Bone marrow (tissue), 2 donors: ENCODE measurements around the gene MBD3.
"Not testable (repeated sequence)": the region's sequence is repeated elsewhere in the genome, so short reads cannot be mapped to it uniquely, and the experiment has no call there.

Experiments
- DNase-seq, 2 donors: peaks; one replicate each; lab custom pipeline; 2025; lab: John Stamatoyannopoulos, UW

Gene MBD3

DNA sequence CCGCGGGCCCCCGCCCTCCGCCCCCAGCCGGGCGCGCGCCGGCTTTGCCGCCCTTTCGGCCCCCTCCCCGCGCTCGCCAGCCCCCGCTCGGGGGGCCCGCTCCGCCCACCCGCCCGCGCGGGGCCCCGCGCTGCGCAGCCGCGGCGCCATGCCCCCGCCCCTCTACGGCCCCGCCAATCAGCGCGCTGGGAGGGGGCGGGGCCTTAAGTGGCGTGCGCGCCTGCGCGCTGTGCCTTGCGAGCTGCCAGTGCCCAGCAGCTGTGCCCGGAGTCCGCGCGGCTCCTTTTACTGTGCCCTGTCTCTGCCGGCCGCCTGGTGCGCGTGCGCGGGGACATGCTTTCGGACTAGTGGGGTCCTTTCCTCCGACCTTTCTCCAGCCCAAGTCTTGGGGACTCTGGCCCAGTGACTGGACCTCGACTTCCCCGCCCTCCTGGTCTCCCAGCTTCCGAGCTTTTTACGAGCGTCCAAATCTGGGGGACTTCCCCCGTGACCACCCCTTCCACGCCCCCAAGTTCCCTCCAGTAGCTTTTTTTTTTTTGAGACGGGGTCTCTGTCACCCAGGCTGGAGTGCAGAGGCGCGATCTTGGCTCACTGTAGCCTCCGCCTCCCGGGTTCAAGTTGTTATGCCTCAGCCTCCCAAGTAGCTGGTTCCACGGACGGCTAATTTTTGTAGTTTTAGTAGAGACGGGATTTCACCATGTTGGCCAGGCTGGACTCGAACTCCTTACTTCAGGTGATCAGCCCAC is at the start of gene MBD3:
Gene MBD3 (minus strand): TSS at position 111 of the 746 bp plus-strand sequence. CDS start 234 bp downstream, outside the sequence.
- peak; percentile 67 to 71 for DNase-seq

DNA sequence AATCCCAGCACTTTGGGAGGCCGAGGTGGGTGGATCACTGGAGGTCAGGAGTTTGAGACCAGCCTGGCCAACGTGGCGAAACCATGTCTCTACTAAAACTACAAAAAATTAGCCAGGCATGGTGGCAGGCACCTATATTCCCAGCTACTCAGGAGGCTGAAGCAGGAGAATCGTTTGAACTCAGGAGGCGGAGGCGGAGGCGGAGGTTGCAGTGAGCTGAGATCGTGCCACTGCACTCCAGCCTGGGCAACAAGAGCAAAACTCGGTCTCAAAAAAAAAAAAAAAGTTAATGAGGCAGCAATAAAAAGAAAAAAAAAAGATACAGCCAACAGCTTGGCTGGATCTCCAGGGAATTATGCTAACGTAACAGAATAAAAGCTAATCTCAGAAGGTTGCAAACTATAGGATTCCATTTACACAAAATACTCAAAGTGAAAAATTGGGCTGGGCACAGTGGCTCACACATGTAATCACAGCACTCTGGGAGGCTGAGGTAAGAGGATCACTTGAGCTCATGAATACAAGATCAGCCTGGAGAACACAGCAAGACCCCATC is 48.3 kb upstream of the MBD3 start:
- DNase-seq: not testable (repeated sequence)

GRCh38 chr19:1636325-1637236 is 43.9 kb upstream of the MBD3 start:
- no peak for DNase-seq

DNA sequence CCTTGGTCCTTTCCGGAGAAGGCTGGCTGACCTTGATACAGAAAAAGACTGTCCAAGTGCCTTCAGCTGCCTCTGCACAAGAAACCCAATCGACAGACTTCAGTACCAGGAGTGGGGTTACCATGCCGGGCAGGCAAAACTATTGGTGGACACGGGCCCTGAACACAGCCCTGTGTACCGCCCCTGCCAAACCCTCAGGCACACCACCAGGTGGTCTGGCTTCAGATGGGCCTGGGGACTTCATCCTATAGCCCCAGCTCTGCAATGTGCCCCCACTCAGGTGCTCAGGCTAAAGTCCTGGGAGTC is 42.2 kb upstream of the MBD3 start:
- no peak for DNase-seq

- DNase-seq: no peak
Observed at GRCh38 chr19:1634242-1634937, 41.7 kb upstream of the MBD3 start.

DNA sequence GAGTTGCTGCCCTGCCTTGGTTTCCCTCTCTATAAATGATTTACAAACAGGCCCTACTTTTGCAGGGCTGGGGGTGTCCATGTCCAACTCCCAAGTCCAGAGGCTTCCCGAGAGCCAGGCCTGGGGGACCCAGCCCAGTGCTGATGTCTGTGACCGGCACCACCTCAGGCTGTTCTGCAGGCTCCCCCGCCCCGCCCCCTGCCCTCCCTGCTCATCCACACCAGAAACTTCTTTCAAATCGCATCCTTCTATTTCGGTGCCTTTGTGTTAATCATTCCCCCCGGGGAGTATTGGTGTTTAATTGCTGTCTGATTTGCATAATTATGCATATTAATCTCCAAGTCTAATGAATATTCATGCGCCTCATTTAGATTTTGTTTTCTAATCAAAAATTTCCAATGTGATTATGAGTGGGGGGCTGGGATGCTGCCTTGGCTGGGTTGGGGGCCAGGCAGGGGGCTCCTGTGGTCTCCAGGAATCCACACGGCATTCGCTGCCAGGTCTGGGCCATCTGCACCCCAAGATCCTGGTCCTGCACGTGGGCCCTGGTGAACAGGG is 40.7 kb upstream of the MBD3 start:
- DNase-seq: no peak

DNA sequence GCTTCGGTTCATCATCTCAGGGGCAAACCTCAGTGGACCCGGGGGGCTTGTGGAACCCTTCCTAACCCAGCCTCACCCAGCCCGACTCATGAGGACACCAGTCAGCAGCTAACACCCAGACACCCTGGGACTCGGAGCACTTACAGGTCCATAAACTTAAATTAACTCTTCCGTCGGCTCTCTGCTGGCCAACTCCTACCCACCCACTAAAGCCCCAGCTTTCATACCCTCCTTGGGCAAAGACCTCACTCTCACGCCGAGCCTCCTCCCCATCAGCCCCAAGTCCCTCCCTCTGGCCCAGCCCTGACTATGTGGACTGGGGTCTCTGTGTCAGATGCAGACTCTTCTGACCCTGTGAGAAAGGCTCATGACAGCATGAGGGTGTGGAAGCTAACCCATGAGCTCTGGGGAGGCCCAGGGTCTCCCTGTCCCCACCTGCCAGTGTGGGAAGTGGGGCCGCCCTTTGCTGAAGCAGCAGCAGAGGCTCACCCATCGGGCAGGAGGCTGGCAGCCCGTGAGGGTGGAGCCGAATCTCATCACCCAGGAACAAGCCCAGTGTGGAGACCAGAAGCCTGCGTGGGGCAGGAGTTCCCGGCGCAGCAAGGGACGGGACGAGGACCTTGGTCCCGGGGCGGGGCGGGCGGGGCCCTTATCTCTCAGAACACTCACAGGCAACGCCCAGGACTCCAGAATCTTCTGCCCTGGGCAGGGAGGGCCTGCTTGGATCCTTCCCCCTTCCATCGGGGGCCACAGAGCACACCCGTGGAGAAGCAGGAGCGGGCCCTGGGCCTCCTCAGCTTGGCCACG is 40.0 kb upstream of the MBD3 start:
- no peak for DNase-seq

- DNase-seq: no peak
Observed at GRCh38 chr19:1631557-1632100, 39.0 kb upstream of the MBD3 start.

DNA sequence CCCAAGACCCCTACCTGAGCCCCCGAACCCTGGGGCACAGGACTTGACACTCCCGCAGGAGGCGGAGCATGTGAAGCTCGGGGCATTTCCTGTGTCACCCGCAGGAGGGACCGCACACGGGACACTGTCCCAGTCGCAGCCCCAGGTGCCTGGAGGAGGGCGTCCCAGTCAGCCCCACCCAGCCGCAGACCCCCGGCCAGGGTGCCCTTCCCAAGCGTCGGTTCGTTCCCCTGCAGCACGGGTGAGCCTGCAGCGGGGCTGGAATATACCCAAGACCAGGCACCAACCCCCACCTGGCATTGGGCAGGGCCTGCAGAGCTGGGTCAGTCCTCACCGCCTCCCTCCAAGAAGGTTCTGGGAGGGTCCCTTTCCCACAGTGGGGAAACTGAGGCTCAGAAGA is 38.1 kb upstream of the MBD3 start:
- no peak for DNase-seq

DNA sequence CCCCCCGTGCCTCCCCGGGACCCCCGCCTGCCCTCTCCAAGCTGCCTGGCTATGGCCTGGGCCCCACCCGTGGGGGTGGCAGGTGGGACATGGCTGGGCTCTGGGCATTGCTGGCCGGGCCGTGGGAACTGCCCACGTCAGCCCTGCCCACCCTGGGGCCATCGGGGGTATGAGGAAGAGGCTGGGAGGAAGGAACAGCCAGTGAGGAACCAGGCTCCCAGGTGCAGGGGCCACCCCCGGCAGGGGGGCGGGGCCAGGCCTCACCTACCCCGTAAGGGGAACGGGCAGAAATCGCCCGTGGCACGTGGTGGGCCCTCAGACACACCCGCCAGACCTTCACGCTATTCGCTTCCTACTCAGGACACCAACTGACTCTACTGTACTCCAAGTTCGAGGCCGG is 37.3 kb upstream of the MBD3 start:
- DNase-seq: no peak

GRCh38 chr19:1629256-1629808 is 36.7 kb upstream of the MBD3 start:
- DNase-seq: no peak

DNA sequence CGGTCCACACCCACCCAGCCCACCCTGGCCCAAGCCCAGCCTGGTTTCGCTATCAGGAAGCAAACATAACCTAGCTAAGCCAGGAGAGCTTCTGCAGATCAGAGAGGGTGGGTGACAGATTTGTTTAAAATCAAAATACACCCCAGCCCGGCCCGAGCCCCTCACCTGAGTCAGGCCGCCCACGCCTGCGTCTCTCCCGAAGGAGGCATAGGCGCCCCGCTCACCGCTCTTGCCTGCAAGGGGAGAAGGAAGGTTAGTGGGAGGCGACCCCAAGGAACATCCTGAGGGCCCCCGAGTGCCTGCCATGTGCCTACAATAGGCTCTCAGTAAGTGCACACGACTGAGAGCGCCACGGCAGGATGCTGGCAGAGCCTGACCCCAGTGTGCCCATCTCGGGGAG is 34.5 kb upstream of the MBD3 start:
- no peak for DNase-seq

DNA sequence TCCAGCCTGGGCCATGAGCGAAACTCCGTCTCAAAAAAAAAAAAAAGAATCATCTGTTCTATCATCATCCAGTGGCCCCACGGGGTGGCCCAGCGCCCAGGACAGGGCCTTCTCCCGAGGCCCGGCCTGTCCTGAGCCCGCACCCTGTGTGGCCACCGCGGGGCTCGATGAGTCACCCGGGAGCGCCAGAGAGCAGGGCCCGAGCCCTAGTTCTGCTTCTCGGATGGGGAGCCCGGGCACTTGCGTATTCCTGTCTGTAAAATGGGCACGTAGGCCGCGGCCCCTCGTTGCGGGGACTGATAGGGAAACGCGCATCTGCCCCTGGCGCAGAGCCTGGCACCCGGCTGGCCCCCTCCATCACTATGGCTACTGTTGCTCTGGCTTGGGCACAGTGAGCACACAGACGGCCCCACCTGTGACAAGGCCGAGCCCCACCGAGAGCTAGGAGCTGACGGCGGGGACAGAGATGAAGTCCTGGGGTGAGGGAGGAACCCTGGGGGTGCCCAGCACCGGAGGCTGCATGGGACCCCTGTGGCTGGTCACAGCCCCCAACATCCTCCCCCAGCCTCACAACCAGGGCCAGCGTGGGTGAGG is 33.8 kb upstream of the MBD3 start:
- no peak for DNase-seq

GRCh38 chr19:1624458-1624857 is 31.8 kb upstream of the MBD3 start:
- peak in 1 of 2 donors; percentile 28 for DNase-seq

DNA sequence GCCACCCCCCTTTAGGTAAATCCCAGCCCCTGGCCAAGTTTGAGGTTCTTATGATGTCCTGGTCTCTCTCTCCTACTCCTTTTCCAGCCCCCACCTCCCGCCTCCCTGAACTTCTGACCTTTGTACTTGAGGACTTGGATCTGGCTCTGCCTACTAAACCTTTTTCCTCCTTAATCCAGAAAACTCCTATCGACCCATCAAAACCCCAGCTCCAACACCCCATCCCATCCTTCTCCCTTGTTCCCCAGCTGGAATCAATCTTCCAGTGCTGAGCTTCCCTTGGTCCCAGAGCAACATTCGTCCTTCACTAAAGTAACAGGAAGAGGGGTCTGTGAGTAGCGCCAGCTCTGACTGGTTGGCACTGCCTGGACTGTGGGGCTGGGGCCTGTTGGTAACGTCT is 29.9 kb upstream of the MBD3 start:
- DNase-seq: no peak

DNA sequence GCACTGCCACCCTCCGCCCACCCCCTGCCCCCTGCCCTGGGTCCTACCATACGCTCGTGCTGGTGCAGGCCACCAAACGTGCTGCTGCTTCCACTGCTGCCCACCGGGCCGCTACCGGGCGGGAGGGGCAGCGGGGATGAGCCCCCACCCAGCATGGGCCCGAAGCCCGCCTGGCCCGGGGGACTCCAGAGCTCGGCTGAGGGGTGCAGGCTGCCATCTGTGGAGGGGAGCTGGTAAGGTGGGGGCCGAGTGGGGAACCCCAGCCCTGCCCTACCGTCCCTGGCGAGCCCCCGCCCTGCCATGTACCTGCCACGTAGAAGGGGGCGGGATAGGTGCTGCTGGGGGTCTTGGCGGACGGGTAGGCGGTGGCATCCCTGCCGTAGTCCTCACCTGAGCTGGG is 29.3 kb upstream of the MBD3 start:
- DNase-seq: no peak

GRCh38 chr19:1621574-1621973 is 28.9 kb upstream of the MBD3 start:
- no peak for DNase-seq

DNA sequence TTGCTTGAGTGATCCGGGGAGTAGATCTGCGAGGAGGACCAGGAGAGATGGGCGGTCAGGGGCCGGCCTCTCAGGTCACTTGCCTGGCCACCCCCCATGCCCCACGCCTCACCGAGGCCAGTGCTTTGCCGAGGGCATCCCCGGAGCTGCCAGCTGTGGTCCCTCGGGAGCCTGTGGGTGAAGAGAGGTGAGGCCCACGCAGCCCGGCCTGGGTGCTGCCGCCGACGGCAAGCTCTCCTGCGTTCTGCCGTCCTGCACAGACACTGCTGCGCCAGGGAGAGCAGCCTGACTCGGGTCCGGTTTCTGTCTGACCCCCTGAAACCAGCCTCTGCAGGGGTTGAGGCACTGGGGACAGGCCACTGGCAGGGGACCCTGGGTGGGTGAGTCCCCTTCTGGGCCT is 28.4 kb upstream of the MBD3 start:
- DNase-seq: no peak

- no peak for DNase-seq
Observed at GRCh38 chr19:1620502-1620901, 27.8 kb upstream of the MBD3 start.

GRCh38 chr19:1619703-1620102 is 27.0 kb upstream of the MBD3 start:
- no peak for DNase-seq
